Tracheal epithelial cell (primary cell): ENCODE data around the gene DNAJC22. TPM values are rescaled to one million over a fixed set of nuclear protein-coding genes. Genes with fewer than 3 reads are reported as not detected.

ENCODE experiments used
- total RNA-seq: library from RNA; depleted of rRNA; stranded (reverse); fragments of >200 nt; gene quantifications from 2 replicates; pipeline ENCODE4 v1.2.1, GENCODE V29; 2014

Gene DNAJC22
- total RNA-seq = under 0.01 and 0.72 TPM in 2 replicates

DNA sequence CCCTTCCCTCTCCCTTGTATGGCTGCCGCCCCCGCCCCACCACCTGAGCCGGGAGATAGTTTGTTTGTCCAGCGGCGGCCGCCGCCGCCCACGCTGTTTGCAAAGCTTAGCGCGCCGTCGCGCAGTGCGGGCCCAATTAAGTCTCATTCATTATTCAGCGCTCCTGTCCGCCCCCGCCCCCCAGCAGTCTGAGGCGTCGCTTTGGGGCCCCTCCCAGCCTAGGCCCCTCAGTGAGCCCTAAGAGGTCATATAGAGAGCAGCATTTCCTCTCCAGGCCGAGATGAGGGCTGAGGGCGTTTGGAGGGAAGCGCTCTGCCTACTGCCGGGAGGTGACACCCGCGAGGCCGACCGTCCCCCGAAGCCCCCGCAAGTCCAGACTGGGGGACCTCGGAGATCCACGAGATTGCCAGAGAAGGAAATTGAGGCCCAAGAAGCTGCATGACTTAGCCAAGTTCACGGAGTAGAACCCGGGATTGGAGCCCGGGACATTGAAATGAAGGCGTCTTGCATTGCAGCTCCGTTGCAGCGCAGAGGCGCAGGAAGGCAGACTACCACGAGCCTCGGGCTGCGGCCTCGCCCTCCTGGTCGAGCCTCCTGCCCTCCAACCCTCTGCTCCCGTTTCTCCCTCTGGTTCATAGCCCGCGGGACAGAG lies at the start of gene DNAJC22:
Gene DNAJC22 (plus strand): TSS at position 230 of the 652 bp plus-strand sequence. CDS start 1,985 bp downstream, outside the sequence.

DNA sequence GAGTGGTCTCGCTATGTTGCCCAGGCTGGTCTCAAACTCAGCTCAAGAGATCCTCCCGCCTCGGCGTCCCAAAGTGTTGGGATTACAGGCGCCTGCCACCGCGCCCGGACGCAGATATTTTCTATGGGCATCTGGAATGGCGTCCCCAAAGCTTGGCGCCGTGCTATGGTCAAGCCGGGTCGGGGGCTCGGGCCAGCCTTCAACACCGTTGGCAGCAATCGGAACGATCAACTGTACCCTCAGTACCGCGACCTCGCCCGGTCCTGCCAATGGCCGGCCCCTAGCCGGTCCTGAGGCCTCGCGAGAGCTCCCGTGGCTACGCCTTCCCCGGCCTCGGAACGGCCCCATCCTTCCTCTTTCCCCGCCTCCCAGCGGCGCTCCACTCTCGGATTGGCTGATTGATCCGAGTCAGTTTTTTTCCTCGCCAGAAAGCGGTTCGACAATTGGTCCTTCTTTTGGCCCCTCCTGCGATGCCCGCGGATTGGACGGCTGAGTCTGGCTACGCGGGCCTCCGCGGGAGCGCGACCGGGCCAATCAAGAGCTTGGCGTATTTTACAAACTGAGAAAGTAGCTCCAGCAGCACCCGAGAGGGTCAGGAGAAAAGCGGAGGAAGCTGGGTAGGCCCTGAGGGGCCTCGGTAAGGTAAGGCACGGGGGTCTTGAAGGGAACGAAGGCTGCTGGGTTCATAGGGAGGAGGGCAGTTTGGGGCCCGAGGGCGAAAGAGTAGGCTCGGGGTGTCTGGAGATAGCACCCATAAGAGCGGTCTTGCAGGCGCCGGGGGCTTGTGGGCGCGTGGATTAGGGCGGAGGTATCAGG lies 23.8 kb upstream of the DNAJC22 start, which contains the start of gene TROAP:
Gene TROAP (plus strand): TSS at position 548 of the 816 bp plus-strand sequence. CDS start 354 bp downstream, outside the sequence.

DNA sequence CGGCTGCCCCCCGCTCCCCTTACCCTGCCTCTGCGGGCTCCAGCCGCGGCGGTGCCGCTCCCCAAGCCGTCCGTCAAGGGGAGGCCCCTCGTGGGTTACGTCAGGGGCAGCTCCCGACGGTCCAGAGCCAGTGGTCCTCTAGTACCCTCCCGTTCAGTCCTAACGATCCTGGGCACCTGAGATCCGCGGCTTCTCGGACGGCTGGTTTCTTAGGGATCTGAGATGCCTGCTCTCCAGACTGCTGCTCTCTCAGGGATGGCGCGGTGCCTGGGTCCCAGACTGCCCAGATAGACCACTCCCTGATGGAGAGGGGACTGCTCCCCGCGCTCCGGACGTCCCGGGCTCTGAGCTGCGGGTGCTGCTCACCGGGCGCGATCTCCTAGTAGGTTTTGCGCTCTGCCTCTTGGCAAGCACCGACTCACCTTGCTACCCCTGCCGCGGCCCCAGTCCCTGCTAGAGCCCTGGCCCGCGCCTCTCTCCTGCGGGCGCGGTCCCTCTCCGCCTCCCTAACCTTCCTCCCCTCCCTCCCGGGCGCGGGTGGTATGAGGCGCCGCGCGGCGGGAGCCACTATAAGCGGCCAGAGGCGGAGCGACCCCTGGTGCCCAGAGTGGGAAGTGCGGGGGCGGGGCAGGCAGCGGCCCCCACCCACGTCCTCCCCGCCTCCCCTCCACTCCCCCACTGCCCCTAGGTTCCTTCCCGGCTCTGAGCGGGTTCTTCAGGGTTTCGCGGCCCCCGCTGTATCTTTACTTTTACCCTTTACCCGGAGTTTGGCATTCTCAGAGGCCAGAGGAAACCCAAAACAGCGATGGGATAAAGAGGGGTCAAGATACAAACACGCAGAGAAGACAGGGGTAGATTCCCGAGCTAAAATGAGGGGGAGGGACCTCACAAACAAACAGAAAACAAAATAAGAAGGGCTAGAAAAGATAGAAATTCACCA lies 9.8 kb upstream of the DNAJC22 start, which contains the start of gene C1QL4:
Gene C1QL4 (minus strand): TSS at position 544 of the 940 bp plus-strand sequence. CDS start 711 bp downstream, outside the sequence.

DNA sequence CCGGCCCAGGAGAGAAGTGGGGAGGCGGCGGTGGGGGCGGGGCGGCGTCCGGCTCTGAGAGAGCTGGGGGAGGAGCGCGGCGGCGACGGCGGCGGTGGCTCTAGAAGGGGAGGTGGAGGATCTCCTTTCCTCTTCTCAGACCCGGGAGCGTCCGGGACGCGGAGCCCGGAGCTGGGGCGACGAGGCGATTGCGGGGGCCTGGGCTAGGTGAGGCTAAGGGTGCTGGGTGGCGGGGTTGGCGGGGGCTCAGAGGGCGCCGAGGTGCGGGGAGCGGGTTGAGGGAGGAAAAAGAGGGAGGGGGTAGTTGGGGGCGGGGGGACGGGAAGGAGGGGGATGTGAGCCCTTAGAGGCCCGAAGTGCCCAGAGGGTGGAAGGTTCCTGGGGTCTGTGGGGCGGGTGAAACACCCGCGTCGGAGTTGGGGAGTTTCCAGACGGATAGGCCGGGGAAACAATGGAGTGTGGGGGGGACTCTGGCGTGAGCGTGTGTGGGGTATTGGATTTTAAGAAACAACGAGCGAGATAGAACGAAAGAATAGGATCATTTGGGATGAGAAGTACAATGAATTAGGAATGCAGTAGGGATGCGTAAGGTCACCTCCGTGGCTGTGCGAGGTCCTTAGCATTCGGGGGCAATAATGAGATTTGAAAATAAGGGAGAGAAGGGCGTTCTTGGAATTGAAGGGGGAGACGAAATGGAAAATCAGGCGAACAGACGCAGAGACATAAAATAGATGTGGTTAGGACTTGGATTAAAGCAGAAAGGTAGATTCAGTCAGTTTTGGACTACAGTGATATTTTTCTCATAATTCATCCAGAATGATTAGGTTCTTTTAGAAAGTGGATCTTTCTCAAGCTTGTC lies 20.9 kb downstream of the DNAJC22 start, which contains the start of gene SPATS2:
Gene SPATS2 (plus strand): TSS at position 82 of the 859 bp plus-strand sequence. CDS start 93,551 bp downstream, outside the sequence.

Other genes with a start within 250 kb of the DNAJC22 start
- 32.2 and 36.4 TPM in 2 replicates for gene LMBR1L, start 236.0 kb upstream of the DNAJC22 start, total RNA-seq
- 247 and 684 TPM in 2 replicates for gene TUBA1B, start 215.5 kb upstream of the DNAJC22 start, total RNA-seq
- gene TUBA1A, start 157.8 kb upstream of the DNAJC22 start, total RNA-seq = 5.1 and 508 TPM in 2 replicates
- gene TUBA1C, start 81.8 kb upstream of the DNAJC22 start, total RNA-seq = 301 and 310 TPM in 2 replicates
- not detected in 2 replicates for gene PRPH, start 51.7 kb upstream of the DNAJC22 start, total RNA-seq
- gene TROAP, start 23.6 kb upstream of the DNAJC22 start, total RNA-seq = 1.5 and 1.7 TPM in 2 replicates
- under 0.01 TPM in 1 of 2 replicates, not detected in the other for gene C1QL4, start 9.7 kb upstream of the DNAJC22 start, total RNA-seq
- 21.7 and 22.4 TPM in 2 replicates for gene SPATS2, start 20.6 kb downstream of the DNAJC22 start, total RNA-seq
- gene KCNH3, start 192.1 kb downstream of the DNAJC22 start, total RNA-seq = 0.24 TPM in 1 of 2 replicates, not detected in the other
- 55.2 and 65.5 TPM in 2 replicates for gene MCRS1, start 221.3 kb downstream of the DNAJC22 start, total RNA-seq